Activated CD4-positive, alpha-beta T cell treated with anti-CD3 and anti-CD28 coated beads, Interleukin-2, amount 10 ng/mL, durations not matched to agents 7 days and 5 days (primary cell): ENCODE results near the gene PRKCA. TPM values are rescaled to one million over a fixed set of nuclear protein-coding genes. Genes with fewer than 3 reads are reported as not detected.
"Not testable (repeated sequence)": the region's sequence is repeated elsewhere in the genome, so short reads cannot be mapped to it uniquely, and the experiment has no call there.

Source experiments
- CTCF ChIA-PET: fragments of 350-600 bp; sonication (Branson Sonifier 250); formaldehyde crosslinking; loops from one replicate; lab custom pipeline; 2021; ENCODE audit warnings: antibody characterized with exemption; lab: Charles Lee
- POLR2A ChIA-PET: fragments of 350-600 bp; sonication (Branson Sonifier 250); formaldehyde crosslinking; loops from one replicate; lab custom pipeline; 2021; ENCODE audit warnings: antibody characterized with exemption; lab: Charles Lee
- DNase-seq: peaks from one replicate; pipeline ENCODE4 v3.0.0-alpha.2; 2020
- H3K27ac Mint-ChIP-seq: one replicate; pipeline ENCODE4 v1.8.0; 2021; ENCODE audit warnings: mild to moderate bottlenecking, moderate library complexity, mixed read lengths
- H3K27me3 Mint-ChIP-seq: one replicate; pipeline ENCODE4 v1.8.0; 2021; ENCODE audit warnings: mixed read lengths
- H3K36me3 Mint-ChIP-seq: one replicate; pipeline ENCODE4 v1.8.0; 2021; ENCODE audit warnings: low read depth, mixed read lengths
- H3K4me1 Mint-ChIP-seq: one replicate; pipeline ENCODE4 v1.8.0; 2021; ENCODE audit warnings: mixed read lengths
- H3K4me3 Mint-ChIP-seq: one replicate; pipeline ENCODE4 v1.8.0; 2021; ENCODE audit warnings: mild to moderate bottlenecking, moderate library complexity, mixed read lengths
- H3K9me3 Mint-ChIP-seq: one replicate; pipeline ENCODE4 v1.8.0; 2021; ENCODE audit warnings: mixed read lengths
- total RNA-seq, 2 experiments: library from RNA; stranded (reverse); gene quantifications; one replicate each; pipeline ENCODE4 v1.2.3, GENCODE V29; 2021

The PRKCA gene
- total RNA-seq, 2 experiments from 2014 or later, result 72.8 to 74.6 TPM

DNA sequence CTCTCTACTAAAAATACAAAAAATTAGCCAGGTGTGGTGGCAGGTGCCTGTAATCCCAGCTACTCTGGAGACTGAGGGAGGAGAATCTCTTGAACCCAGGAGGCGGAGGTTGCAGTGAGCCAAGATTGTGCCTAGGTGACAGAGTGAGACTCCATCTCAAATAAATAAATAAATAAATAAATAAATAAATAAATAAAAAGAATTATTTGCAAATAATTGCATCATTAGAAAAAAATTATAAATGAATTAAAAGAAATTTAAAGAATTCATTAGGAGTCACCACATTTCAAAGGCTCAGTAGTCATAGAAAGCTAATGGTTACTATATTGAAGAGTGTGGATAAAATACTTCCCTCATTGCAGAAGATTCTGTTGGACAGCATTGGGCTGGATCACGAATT is 322.2 kb downstream of the PRKCA start:
- H3K4me1 Mint-ChIP-seq, H3K27me3 Mint-ChIP-seq, H3K9me3 Mint-ChIP-seq, DNase-seq, H3K4me3 Mint-ChIP-seq, H3K36me3 Mint-ChIP-seq, POLR2A ChIA-PET, CTCF ChIA-PET, H3K27ac Mint-ChIP-seq: not testable (repeated sequence)

DNA sequence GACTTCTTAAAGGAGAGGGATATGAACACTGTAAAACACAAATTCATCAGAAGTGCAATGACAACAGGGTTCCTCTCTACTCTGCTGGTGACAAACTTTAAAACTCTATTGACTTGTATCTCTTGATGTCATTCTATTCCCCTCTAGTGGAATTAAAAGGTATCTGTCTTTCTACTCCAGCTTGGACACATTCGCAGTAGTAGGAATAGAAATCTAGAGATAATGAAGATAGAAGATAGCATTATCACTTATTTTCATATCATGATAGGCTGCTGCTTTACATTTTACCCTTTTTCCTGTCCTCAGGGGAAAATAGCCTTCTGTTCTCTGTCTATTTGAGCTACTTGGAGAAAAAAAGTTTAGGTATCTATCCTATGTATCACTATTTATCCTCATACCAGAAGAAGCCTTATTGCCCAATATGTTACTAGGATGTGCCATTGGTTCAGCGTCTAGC is 322.9 kb downstream of the PRKCA start:
- Mint-ChIP-seq H3K4me3 (no peak overlapping the region), H3K27me3 (no peaks in the 10 kb centered on the region), H3K4me1 (peaks cover 7% of the 10 kb centered on the region), H3K36me3 (peaks cover 3% of the 10 kb centered on the region), H3K9me3 (no peaks in the 10 kb centered on the region), H3K27ac (no peak overlapping the region)
- ChIA-PET POLR2A (no interaction called here), CTCF (interaction anchor here (0.5 kb wide), 1 partner anchor 1377 kb away, joined by 3 read pairs; no protein-coding TSS in a partner anchor)
- no peak for DNase-seq

DNA sequence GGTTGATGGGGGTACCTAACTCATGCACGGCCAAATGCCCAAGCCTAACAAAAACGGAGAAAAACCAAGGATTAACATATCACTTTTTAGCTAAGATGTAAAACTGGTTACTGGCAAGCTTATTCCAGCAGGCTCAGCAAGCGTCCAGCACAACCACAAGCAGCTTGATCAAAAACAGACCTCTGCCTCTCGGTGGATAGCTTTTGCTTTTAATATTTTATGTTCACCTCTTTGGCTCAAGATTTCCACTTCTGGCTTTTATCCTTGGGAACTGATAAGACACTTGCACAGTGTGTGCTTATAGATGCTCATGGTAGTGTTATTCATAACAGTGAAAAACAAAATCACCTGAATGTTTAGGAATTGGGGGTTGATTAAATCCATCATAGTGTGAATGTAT is 325.6 kb downstream of the PRKCA start:
- no peaks in the 10 kb centered on the region for H3K36me3 Mint-ChIP-seq
- no peak overlapping the region for H3K27ac Mint-ChIP-seq
- no peak overlapping the region for H3K4me3 Mint-ChIP-seq
- no peak for DNase-seq
- ChIA-PET CTCF (interaction anchor here (0.6 to 2.1 kb wide), 2 partner anchors 8 to 815 kb away, joined by 3 to 7 read pairs; no protein-coding TSS in a partner anchor), POLR2A (no interaction called here)
- peaks cover 19% of the 10 kb centered on the region for H3K4me1 Mint-ChIP-seq
- no peaks in the 10 kb centered on the region for H3K27me3 Mint-ChIP-seq
- no peaks in the 10 kb centered on the region for H3K9me3 Mint-ChIP-seq

DNA sequence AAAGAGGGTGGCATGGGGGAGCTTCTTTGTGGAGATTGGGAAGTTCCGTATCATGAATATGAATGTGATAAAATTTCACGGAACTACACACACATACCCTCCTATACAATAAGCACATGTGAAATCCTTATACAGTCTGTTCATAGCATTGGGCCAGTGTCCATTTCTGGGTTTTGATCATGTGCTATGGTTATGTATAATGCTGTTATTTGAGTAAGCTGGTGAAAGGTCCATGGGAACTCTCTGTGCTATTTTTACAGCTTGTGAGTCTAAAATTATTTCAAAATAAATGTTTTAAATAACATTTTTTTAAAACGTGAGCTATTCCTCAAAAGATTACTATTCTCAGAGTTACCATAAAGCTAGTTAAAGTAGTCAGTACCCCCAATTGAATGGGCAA is 327.3 kb downstream of the PRKCA start:
- ChIA-PET CTCF (interaction anchor here (0.6 to 0.9 kb wide), 2 partner anchors 24 to 26 kb away, joined by 3 to 4 read pairs; no protein-coding TSS in a partner anchor), POLR2A (no interaction called here)
- H3K27ac Mint-ChIP-seq, result no peak overlapping the region
- no peaks in the 10 kb centered on the region for H3K36me3 Mint-ChIP-seq
- H3K4me1 Mint-ChIP-seq, result peaks cover 33% of the 10 kb centered on the region
- no peak overlapping the region for H3K4me3 Mint-ChIP-seq
- no peak for DNase-seq
- H3K27me3 Mint-ChIP-seq, result no peaks in the 10 kb centered on the region
- no peaks in the 10 kb centered on the region for H3K9me3 Mint-ChIP-seq

DNA sequence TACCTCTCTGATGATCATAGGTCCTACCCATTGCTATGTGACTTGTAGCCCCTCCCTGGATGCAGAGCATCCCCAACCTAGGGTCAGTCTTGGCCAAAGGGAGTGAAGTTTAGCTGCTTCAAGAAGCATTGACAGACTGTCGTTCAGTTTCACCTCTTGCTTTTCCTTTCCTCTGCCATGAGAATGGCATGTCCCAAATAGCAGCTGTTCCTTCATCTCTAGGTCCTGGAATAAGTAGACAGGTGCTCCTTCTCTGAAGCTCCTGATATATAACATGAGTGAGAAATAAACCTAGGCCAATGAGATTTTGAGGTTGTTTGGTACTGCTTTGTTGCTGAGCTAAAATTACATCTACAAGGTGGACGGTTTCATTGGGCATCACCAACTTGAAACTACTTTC is 328.0 kb downstream of the PRKCA start:
- H3K4me1 Mint-ChIP-seq, result peaks cover 31% of the 10 kb centered on the region
- CTCF ChIA-PET, result interaction anchor here (0.6 to 0.9 kb wide), 2 partner anchors 23 to 25 kb away, joined by 3 to 4 read pairs; no protein-coding TSS in a partner anchor
- DNase-seq, result no peak
- H3K9me3 Mint-ChIP-seq, result no peaks in the 10 kb centered on the region
- POLR2A ChIA-PET, result no interaction called here
- H3K27ac Mint-ChIP-seq, result no peak overlapping the region
- no peaks in the 10 kb centered on the region for H3K36me3 Mint-ChIP-seq
- no peak overlapping the region for H3K4me3 Mint-ChIP-seq
- no peaks in the 10 kb centered on the region for H3K27me3 Mint-ChIP-seq

DNA sequence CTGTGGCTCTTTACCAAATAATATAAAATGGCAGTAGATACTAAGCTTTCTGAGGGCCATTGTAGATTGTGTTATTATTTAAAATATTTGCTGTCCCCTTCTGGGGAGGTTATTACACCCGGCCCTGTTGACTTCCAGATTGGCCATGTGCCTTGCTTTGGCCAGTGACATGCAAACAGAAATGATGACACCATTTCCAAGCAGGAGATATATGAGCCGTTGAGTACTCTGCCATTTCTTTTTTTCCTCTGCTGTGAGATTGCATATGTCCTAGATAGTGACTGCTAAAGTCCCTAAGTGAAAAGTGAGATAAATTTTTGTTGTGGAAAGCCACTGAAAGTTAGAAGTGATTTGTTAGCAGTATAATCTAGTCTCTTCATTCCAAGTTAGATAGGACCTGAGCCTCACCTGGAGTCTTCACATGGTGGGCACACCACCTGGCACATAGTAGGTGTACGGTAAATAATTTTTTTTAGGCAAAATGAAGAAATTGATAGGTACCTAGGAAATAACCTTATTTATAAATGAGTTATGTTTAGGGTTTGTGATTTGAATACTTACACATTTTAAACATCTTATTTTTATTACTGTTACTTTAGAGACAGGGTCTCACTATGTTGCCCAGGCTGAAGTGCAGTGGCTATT is 328.5 kb downstream of the PRKCA start:
- H3K9me3 Mint-ChIP-seq, result no peaks in the 10 kb centered on the region
- ChIA-PET CTCF (no interaction called here), POLR2A (no interaction called here)
- no peaks in the 10 kb centered on the region for H3K27me3 Mint-ChIP-seq
- DNase-seq, result no peak
- no peak overlapping the region for H3K4me3 Mint-ChIP-seq
- H3K36me3 Mint-ChIP-seq, result peaks cover 1% of the 10 kb centered on the region
- H3K27ac Mint-ChIP-seq, result no peak overlapping the region
- peaks cover 35% of the 10 kb centered on the region for H3K4me1 Mint-ChIP-seq

DNA sequence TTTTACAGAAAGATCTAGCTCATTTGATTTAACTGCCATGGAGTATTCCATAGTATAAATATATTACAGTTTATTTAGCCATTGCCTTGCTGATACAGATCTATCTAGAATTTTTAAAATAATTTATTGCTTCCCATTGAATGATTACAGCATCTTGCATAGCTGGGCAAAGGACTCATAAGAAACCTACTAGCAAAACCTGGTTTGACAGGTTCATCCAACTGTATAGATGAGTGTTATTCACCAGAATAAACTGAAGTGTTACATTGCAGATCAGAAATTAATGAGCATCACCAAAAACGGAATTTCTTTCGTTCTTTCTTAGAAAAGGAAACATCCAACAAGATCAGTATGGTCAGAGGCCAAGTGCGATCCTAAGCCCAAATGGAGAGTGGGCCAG is 330.3 kb downstream of the PRKCA start:
- peaks cover 3% of the 10 kb centered on the region for H3K36me3 Mint-ChIP-seq
- POLR2A ChIA-PET, result no interaction called here
- no peak overlapping the region for H3K4me3 Mint-ChIP-seq
- H3K9me3 Mint-ChIP-seq, result no peaks in the 10 kb centered on the region
- CTCF ChIA-PET, result interaction anchor here (0.8 kb wide), 1 partner anchor 14 kb away, joined by 3 read pairs; no protein-coding TSS in a partner anchor
- no peaks in the 10 kb centered on the region for H3K27me3 Mint-ChIP-seq
- peaks cover 37% of the 10 kb centered on the region for H3K4me1 Mint-ChIP-seq
- DNase-seq, result no peak
- H3K27ac Mint-ChIP-seq, result no peak overlapping the region

DNA sequence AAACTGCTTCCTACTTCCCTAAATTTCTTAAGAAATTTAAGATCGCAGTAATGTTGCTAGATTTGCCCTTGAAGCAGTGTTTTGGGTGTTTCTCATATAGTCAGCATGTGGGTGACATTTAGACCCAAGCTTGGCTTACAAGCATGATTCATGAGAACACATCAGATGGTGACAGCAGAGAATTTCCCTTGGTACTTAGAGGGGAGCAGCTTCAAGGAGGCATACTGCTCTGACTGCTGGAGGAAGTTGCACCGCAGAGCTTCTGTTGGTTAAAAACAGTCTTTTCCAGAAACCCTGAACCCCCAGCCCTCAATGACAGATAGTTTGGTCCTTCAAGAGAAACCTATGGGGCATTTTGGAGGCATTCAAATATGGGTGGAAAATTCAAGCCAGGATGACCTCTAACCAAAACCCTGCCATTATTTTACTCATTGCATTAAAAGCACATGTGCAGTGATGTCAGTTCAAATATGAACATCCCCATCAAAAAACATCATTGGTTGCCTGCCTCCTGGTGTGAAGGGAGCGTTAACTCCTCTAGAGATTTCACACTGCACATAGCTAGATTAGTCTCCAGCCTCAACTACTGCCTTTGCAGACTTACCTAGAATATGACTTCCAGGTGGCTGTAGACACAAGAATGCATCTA is 331.0 kb downstream of the PRKCA start:
- H3K27ac Mint-ChIP-seq, result peak overlapping the region; percentile 4
- CTCF ChIA-PET, result interaction anchor here (0.8 kb wide), 1 partner anchor 14 kb away, joined by 3 read pairs; no protein-coding TSS in a partner anchor
- H3K27me3 Mint-ChIP-seq, result no peaks in the 10 kb centered on the region
- no peaks in the 10 kb centered on the region for H3K9me3 Mint-ChIP-seq
- H3K4me1 Mint-ChIP-seq, result peaks cover 37% of the 10 kb centered on the region
- DNase-seq, result peak; percentile 61
- H3K36me3 Mint-ChIP-seq, result peaks cover 3% of the 10 kb centered on the region
- H3K4me3 Mint-ChIP-seq, result no peak overlapping the region
- POLR2A ChIA-PET, result no interaction called here

DNA sequence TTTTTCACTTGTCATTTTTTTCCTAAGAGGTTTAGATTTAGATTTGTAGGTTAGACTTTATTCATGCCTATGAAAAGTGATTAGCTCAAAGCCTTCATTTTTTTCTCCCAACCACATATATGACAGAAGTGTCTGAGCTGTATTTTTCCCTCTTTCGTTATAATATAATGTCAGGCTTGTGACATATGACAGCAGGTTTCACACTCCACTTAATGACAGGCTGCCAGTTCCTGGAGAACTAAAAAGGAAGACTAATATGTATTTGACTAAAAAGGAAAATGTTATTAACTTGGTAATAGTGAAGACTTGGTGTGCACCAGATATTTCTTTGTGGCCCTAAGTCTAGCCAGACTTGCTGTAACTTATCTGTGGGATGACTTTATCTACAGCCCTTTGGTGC is 331.8 kb downstream of the PRKCA start:
- H3K27me3 Mint-ChIP-seq, result no peaks in the 10 kb centered on the region
- no peaks in the 10 kb centered on the region for H3K9me3 Mint-ChIP-seq
- no peak overlapping the region for H3K4me3 Mint-ChIP-seq
- peaks cover 37% of the 10 kb centered on the region for H3K4me1 Mint-ChIP-seq
- no peak overlapping the region for H3K27ac Mint-ChIP-seq
- peaks cover 3% of the 10 kb centered on the region for H3K36me3 Mint-ChIP-seq
- no peak for DNase-seq
- ChIA-PET POLR2A (no interaction called here), CTCF (no interaction called here)

DNA sequence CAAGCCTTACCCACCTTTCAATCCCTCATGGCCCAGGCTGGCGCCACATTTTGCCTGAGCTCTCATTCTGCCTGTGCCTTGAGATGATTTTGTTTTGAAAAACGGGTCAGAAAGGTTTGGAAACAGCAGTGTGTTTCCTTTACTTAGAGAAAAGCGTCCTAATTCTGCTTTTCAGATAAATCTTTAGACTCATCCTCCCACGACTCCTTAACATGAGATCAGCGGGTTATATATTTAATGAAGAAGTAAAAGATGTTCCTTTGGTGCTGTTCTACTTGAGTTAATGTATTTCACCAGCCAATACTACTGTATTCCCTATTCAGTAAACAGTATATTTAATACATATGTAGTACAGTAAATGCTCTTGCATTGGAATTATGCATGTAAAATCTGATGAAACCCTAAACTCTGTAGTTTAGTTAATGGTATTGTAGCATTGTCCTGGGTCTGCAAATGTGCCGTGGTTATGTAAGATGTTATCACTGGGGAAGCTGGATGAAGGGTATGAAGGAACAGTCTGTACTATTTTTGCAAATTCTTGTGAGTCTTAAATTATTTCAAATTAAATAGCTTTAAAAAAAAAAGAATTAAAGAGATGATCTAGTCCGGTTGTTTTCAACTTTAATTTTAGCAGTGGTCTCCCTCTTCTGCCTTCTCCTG is 333.1 kb downstream of the PRKCA start:
- Mint-ChIP-seq H3K36me3 (peaks cover 3% of the 10 kb centered on the region), H3K27me3 (no peaks in the 10 kb centered on the region), H3K4me1 (peaks cover 35% of the 10 kb centered on the region), H3K9me3 (no peaks in the 10 kb centered on the region), H3K4me3 (no peak overlapping the region), H3K27ac (no peak overlapping the region)
- POLR2A ChIA-PET, result no interaction called here
- DNase-seq, result no peak
- CTCF ChIA-PET, result interaction anchor here (1.6 to 2.4 kb wide), 2 partner anchors 8 to 11 kb away, joined by 3 to 7 read pairs; no protein-coding TSS in a partner anchor

DNA sequence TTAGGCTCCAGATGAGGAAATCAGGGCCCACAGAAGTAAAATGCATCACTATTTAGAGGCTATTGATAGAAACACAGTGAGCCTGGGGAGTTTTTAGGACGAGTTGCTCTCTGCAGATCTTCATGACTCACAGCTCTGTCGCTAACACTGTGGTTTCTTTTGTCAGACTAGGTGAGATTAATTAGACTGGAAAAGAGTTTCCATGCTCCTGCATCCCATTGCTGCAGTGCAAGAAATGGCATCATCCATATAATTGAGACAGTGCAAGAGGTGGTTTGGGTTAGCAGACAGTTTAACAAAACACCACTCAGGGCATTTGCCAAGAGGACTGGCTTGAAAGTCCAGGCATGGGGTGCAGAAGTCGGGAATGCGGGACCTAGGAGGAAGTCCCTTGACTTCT is 333.7 kb downstream of the PRKCA start:
- no peaks in the 10 kb centered on the region for H3K27me3 Mint-ChIP-seq
- peaks cover 32% of the 10 kb centered on the region for H3K4me1 Mint-ChIP-seq
- H3K36me3 Mint-ChIP-seq, result peaks cover 3% of the 10 kb centered on the region
- H3K27ac Mint-ChIP-seq, result no peak overlapping the region
- H3K9me3 Mint-ChIP-seq, result no peaks in the 10 kb centered on the region
- no peak overlapping the region for H3K4me3 Mint-ChIP-seq
- CTCF ChIA-PET, result interaction anchor here (1.6 to 2.4 kb wide), 2 partner anchors 9 to 10 kb away, joined by 3 to 7 read pairs; no protein-coding TSS in a partner anchor
- DNase-seq, result no peak
- POLR2A ChIA-PET, result no interaction called here

DNA sequence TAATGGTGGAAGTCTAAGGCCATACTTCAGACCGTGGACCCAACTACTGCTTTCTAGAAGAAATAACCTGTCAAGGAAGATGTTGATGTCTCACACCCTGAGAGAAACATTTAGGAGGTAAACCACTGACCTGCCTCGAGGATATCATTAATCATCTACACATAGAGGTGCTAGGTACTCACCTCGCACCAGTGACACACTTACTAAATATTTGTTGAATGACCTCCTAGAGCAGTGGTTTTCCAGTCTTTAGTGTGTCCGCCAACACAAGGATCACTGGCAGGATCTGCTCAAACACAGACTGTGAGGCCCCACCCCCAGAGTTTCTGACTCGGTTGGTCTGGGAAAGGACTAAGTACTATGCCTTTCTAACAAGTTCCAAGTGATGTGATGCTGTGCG is 335.1 kb downstream of the PRKCA start:
- CTCF ChIA-PET, result no interaction called here
- H3K9me3 Mint-ChIP-seq, result no peaks in the 10 kb centered on the region
- POLR2A ChIA-PET, result no interaction called here
- H3K27ac Mint-ChIP-seq, result no peak overlapping the region
- H3K27me3 Mint-ChIP-seq, result no peaks in the 10 kb centered on the region
- H3K36me3 Mint-ChIP-seq, result peaks cover 10% of the 10 kb centered on the region
- H3K4me3 Mint-ChIP-seq, result no peak overlapping the region
- DNase-seq, result no peak
- H3K4me1 Mint-ChIP-seq, result peaks cover 29% of the 10 kb centered on the region
